Activated CD4-positive, alpha-beta T cell treated with anti-CD3 and anti-CD28 coated beads, Interleukin-2, Interleukin-4, amounts not matched to agents 100 ng/mL and 50 ng/mL, durations not matched to agents 16 hours and 8 hours (primary cell): ENCODE results near the gene STPG2.

ENCODE experiments used
- DNase-seq: peaks from one replicate; pipeline ENCODE4 v3.0.0-alpha.2; 2020; ENCODE audit warnings: low spot score

The STPG2 gene

DNA sequence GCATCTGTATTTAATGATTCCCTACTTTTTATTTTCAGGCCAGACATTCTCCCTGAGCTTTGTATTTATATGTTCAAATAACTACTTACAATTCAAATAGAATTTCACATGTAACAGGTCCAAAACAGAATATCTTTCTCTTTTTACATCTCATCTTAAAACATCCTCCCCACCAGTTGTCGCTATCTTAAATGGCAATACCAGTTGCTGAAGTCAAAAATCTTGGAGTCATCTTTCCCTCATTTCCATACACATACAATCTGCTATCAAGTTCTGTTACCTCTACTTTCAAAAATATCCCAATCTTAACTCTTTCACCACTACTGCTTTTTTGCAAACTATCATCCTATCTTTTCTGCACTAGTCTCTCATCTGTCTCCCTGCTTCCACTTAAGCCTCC is 330.5 kb downstream of the STPG2 start:
- no peak for DNase-seq

DNA sequence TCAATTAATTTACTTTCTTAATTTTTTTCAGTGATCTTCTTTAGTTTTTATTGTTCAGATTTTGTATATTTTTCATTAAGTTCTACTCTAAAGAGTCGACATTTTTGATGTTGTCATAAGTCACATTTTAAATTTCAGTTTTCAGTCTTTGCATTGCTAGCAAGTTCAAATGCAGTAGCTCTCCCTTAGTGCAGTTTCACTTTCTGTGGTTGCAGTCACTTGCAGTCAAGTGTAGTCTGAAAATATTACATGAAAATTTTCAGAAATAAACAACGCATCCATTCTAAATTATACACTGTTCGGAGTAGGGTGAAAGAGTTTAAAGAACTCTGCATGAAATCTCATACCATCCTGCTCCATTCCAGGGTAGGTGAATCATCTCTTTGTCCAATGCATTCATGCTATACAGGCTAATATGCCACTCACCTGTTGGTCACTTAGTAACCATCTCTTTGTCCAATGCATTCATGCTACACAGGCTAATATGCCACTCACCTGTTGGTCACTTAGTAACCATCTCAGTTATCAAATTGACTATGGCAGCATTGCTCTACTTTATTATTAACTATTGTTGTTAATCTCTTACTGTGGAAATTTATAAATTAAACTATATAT is 356.9 kb downstream of the STPG2 start:
- no peak for DNase-seq

- DNase-seq = no peak
These were observed 365.1 kb downstream of the STPG2 start for GRCh38 chr4:97778174-97778573.

DNA sequence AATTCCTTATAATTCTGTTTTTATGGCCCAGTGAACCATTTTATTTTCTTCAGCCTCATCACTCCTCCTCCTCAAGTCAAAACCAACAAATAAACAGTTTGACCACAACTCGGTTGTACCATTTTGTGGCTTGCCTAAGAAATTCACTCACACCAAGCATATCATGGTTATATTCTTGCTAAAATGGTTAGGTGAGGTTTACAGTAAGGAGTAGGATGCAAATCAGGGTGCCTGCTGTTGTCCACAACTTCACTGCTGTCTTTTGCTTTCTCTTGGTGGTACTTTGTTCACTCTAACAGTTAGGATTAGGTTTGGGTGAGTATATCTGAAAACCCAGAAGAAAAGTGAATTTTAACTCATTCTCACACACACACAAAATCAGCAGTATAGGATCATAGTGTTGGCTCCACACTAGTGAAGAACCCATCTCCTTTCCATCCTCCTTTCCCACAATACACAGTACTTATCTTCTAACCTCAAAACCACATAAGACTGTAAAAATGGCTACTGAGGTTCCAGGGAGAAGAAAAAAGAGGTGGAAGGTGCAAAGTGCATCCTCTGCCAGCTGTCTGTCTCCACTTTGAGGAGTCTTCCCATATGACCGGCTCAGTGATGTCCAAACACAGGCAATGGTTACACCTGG is 368.8 kb downstream of the STPG2 start:
- DNase-seq = no peak

GRCh38 chr4:97770222-97770621 is 373.1 kb downstream of the STPG2 start:
- DNase-seq = no peak

GRCh38 chr4:97762115-97762512 is 381.2 kb downstream of the STPG2 start:
- DNase-seq = no peak

DNA sequence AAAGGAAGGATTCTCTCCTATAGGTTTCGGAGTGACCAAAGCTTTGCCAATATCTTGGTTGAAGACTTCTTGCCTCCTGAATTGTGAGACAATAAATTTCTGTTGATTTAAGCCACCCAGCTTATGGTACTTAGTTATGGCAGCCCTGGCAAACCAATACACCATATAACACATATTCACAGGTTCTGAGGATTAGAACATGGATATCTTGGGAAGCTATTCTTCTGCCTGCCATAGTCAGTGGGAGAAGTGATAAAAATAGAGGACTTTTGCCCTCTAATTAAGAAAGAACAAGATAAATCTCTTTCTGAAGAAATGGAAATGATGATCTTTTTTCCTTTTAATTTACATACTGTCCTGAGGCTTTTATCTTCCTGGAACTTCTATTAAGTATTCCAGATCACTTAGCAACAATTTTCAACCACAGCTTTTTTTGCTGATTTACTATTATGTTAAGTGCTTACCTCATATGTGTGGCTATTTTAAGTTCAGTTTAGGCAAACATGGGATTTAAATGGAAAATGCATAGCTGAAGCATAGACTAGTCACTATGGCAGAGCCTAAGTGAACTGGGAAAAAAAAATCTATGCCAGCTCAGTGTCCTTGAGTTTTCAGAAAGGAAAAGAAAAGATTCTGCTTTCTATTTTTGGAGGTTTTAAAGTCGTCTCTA is 381.7 kb downstream of the STPG2 start:
- DNase-seq = no peak

DNA sequence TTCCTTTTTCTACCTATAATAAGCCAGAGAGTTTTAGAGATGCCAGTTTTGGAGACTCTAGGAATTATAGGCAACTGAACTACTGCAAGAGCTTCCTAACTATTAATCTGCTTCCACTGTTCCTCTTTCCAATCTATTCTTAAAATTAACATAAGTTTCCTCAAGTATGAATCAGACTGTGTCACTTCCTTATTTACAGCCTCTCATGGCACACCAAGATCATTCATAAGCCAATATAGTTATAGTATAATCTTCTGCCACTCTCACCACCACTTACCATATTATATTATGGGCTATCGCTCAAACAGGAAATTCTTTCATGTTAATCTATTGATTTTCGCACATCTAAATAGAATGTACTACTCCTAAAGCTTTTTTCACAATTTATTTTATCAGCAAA is 383.5 kb downstream of the STPG2 start:
- DNase-seq = no peak

DNA sequence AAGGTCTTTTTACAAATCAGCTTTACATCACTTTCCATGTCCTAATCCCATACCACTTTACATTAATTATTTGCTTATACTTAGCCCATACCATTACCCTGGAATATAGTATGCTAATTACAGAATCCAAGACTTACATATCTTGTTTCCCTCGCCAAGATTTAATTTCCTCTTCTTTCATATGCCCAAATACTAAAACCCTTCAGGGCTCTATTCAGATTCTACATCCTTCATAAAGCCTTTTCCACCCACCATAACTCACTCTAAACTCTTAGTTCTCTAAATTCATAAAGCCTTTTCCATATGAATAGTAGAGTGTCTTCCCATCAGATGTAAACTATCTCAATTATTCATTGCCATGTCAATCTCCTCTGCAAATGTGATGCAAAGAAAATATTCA is 390.7 kb downstream of the STPG2 start:
- DNase-seq = no peak

DNA sequence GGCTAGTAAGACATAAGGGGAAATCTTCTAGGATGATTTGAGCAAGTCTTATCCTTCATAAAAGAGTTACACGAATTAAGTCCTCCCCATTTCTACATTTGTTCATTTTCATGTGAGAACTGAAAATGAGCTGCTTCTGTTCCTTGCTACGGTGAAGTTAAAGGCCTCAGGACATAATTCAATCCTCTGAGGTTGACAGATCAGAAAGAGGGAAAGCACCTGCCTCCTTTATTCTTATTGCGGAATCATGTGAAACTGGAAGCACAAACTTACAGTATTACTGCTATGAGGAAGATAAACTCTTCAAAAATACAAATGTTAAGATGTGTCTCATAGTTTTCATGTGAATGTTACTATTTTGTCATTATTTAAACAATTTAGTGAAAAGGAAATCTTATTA is 395.3 kb downstream of the STPG2 start:
- DNase-seq = no peak

DNA sequence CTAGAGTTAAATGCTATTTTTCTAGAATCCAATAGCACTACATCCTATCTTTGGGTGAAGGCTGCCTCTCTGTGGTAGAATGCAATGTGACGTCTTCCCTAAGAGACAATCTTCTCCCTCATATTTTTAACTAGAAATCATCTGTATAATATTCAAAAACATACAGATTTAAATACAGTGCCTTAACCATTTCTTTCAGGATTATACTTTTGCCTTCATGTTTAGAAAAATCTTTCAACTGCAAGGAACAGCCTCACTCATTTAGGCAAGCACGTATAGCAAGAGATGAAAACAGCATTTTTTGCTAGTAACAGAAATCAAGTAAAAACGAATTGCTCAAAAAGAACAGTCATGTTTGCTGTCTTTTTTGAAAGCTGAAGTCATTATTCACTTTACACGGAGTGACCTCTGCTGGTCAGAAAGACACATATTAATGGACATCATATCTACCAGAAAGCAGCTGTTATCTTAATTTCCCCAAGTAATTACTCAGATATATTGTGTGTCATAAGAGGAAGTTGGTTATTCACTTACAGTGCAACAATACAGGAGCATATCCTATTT is 422.3 kb downstream of the STPG2 start:
- no peak for DNase-seq

GRCh38 chr4:97691111-97691605 is 452.1 kb downstream of the STPG2 start:
- no peak for DNase-seq

- no peak for DNase-seq
These were observed 472.5 kb downstream of the STPG2 start for GRCh38 chr4:97670703-97671269.

GRCh38 chr4:97665553-97665952 is 477.7 kb downstream of the STPG2 start:
- no peak for DNase-seq

- DNase-seq = no peak
These were observed 478.5 kb downstream of the STPG2 start for GRCh38 chr4:97664741-97665140.

DNA sequence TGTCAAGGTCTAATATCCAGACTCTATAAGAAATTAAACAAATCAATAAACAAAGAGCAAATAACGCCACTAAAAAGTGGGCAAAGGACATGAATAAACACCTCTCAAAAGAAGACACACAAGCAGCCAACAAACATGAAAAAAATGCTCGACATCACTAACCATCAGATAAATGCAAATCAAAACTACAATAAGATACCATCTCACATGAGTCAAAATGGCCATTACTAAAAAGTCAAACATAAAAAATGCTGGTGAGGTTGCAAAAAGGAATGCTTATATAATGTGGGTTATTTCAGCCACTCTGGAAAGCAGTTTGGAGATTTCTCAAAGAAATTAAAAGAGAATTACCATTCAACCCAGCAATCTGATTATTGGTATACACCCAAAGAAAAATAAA is 481.1 kb downstream of the STPG2 start:
- no peak for DNase-seq

DNA sequence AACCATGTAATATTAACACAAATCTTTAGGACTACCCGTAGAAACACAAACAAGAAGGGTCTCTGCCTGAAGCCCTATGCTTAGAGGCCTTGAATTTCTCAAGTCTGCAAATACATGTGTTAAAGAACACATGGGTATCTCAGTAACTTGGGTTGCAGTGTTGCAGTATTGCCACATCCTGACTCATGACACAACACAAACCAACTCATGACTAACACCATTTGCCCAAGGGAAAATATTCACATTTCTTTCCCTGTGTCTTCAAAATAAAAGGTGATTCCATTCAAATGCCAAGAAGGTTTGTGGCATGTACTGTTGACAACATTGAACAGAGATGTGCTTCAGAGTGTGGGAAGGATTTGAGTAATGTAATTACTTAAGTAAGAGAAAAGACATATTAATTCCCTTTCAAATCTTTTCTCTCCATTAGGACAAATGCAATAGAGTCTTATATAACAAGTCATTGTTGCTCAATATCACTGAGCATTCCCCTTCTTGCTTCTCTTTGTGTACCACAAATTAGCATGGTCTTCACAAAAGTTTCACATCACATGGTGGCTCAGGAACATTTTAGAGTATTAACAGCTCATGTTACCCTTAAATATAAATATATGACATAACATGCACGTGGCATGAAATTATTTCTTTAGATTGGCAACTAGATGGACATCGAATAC is 487.1 kb downstream of the STPG2 start:
- DNase-seq = no peak

DNA sequence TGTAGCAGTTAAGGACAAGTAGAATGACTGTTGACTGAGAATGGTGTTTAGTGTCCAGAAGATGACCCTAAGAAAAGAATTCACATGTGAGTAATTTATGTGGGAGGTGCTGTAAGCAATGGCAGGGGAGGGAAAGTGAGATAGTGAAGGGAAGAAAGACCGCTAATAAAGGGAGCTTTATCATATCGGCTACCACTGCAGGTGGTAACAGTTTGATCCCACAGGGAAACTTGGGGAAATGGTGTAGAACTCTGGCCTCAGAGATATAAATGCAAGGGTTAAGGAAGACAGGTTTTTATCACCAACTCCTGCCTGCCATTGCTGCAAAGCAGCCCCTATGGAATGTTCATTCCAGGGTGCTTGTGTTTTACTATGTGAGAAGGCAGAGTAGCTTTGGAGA is 489.6 kb downstream of the STPG2 start:
- no peak for DNase-seq

GRCh38 chr4:97646997-97647396 is 496.3 kb downstream of the STPG2 start:
- no peak for DNase-seq

DNA sequence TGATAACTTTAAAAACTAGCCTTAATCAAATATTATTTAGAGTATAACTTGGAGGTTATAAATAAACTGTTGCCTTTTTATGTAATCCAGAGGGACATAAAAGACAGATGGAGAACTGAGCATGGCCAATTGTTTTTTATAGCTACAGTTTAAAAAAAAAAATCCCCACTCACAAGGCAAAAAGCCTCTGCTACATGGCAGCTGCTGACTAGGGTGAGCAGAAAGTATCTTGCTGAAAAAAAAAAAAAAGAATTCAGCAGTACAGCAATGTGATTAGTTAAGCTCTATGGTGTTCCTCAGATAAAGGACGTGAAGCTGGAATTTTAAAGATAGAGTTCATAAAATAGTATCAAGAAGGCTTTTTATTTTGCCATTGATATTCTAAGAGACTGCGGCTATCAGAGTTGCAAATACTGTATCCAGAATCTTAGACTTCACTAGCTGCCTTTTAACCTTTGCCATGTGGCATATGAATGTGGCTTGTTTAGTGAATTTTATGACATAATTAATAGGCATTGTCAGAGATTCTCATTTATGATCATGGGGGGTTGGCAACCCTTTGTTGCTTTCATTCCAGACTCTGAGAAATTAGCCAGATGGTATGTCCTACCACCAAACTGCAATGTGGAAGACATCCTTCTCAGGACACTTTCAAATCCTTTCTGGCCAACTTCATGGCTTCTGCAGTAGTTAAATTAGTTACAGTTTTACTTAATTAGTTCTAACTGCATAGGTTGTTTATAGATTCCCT is 498.0 kb downstream of the STPG2 start:
- DNase-seq = no peak

- DNase-seq = no peak
These were observed 500.1 kb downstream of the STPG2 start for GRCh38 chr4:97643179-97643578.

GRCh38 chr4:97639961-97640360 is 503.3 kb downstream of the STPG2 start:
- DNase-seq = no peak
